LNCAP (cell line): ENCODE measurements around the gene SCN2B.

Source experiments
- TF ChIP-seq, protein P1 (sequence below): fragments of 450-650 bp; IDR thresholded peaks from 2 replicates; pipeline ENCODE4 v1.5.1; 2017; ENCODE audit warnings: mild to moderate bottlenecking

Gene SCN2B

DNA sequence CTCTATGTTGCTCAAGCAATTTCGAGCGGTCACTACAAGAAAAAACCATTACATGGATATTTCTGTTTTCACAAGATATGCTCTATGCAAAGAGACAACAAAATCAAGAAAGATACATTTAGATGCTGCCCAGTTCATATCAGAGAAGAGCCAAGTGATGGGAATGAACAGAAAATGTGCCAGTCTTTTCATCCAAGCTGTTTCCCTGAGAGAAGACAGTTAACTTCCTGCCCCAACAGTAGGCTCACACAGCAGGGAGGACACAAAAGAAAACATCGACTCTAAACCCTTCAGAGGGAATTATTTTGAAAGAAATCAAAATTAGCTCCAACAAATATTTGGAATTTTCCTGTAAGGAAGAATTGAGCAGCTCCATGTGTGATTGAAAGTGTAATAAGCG is 36.8 kb upstream of the SCN2B start:
- TF ChIP-seq, protein P1, sequence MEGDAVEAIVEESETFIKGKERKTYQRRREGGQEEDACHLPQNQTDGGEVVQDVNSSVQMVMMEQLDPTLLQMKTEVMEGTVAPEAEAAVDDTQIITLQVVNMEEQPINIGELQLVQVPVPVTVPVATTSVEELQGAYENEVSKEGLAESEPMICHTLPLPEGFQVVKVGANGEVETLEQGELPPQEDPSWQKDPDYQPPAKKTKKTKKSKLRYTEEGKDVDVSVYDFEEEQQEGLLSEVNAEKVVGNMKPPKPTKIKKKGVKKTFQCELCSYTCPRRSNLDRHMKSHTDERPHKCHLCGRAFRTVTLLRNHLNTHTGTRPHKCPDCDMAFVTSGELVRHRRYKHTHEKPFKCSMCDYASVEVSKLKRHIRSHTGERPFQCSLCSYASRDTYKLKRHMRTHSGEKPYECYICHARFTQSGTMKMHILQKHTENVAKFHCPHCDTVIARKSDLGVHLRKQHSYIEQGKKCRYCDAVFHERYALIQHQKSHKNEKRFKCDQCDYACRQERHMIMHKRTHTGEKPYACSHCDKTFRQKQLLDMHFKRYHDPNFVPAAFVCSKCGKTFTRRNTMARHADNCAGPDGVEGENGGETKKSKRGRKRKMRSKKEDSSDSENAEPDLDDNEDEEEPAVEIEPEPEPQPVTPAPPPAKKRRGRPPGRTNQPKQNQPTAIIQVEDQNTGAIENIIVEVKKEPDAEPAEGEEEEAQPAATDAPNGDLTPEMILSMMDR, result no peak

DNA sequence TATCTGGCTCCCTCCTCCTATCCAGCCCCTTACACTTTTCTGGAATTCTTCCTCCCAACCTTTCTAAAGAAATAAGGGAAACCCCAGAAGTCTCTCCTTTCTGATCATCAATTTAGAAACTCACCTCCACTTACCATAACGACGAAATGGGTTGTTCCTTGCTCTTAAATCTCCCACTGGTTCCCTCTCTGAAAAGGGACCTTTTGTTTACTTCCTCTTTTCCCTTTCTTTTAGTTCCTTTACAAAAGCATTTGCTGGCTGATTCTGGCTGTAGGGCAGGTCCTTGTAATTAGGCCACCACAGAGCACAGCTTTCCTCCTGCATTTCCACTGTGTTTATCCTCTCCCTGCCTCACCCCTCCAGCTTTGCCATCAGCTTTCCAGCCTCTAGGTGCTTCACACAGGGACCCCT is 36.3 kb upstream of the SCN2B start:
- TF ChIP-seq, protein P1, result no peak

DNA sequence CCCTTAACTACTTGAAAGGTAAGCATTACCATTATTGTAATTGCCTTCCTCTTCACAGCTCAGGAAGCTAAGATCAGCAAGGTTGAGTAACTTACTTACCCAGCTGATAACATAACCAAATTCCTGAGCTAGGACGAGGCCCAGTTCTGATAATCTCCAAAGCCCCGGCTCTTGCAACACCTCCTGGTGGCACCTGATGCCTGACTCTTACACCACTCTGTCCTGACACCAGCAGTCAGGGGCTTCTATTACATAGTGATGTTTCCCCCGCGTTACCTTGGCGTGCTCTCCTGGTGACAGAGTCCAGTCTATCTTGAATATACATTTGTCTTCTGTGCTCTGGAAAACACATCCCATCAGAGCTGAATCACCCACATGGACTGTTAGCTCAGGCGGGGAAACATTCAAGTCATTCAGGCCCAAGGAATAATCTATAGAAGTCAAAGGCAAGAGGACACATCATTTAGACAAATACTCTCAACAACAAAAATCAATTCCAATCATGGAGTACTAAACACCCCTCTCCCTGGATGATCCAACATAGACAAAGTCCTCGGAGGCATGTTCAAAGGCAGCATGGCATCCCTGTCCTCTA is 35.8 kb upstream of the SCN2B start:
- TF ChIP-seq, protein P1, result no peak

DNA sequence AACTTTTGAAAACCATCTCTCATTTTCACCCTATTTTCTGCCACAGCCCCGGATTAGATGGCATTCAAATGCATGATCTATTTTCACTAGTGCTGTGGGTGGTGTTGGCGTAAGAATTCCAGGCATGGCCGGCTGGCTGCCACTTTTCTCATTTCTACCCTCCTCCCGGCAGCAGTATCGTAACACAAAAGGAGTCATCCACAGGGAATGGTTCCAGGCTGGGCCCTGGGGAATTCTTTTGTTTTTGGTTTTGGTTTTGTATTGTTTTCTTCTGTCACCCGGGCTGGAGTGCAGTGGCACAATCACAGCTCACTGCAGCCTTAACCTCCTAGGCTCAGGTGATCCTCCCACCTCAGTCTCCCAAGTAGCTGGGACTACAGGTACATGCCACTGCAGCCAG is 34.6 kb upstream of the SCN2B start:
- TF ChIP-seq, protein P1, result no peak

DNA sequence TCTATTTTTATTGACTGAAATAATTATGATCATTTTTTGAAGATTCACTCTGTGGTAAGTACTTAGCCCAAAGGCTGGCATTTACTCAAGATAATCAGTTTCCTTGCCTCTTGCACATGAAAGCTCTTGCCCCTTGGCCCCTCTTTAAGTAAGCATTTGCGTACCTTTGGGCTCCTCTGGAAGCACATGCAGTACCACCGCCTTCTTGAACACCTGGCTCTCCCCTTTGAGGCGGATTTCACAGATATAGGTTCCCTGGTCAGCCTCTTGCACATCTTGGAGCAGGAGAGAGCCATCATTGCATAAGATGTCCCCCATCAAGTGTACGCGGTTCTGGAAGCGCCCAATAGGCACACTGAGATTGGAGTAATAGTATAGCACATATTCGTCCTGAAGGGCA is 33.9 kb upstream of the SCN2B start:
- TF ChIP-seq, protein P1, result no peak

DNA sequence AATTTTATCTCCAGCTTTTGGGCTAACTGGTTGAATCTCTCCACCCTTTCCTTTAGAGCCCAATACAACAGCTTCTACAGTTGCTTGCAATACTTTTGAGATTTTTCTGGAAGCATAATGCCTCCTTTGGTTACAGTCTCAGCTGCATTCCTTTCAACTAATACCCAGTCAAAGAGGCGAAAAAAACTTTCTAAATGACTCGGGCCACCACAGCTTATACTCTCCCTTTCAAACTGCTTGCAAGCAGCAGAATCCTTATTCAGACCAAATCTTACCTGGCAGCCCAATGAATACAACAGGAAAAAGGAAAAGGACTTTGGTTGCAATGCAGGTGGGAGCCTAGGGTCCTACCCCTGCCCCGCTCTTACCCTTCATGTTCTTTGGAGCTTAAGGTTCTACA is 32.6 kb upstream of the SCN2B start:
- TF ChIP-seq, protein P1, result no peak

DNA sequence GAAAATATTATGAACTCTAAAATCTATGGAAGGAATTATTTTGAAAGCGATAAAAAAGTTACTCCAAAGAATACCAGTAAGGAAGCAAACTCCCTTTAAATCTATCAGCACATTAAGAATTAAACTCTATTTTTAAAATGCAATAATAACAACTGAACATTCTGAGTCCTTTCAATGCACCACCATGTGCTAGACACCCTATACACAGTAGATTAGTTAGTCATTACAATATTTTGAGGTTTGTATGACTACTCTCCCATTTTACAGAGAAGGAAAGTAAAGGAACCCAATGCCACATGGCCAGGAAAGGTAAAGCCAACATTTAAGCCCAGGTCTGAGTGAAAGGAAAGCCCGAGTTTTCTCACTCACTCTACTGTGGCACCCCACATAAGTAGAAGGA is 30.6 kb upstream of the SCN2B start:
- TF ChIP-seq, protein P1, result no peak

DNA sequence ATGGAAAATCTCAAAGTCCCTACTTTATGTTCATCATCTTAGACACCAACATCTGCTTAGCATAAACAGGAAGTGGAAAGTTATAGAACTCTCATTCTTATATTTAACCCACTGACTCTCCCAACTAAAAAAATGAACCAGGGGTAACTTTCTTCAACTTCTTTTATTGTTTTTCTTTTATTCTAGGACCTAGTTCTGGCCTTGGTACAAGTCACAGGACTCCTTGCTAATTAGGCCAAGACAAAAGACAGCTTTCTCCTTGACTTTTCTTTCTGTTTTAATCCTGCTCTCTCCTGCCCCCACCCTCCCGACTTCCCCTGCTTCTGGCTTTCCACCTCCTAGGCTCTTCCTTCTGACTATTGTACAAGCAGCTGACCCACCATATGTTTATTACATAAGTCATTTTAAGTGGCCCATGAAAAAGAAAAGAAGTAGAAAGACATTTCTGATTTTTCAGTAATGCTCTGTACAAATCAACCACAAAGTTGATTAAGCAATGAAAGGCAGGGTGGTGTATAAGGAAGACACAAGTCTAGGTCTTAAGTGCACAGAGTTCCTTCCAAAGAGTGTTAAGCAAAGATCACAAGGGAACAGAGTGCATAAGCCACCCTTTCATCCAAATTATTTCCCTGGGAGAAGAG is 30.1 kb upstream of the SCN2B start:
- TF ChIP-seq, protein P1, result no peak
